PC-3 (cell line): ENCODE measurements around the gene ZSWIM4. TPM values are rescaled to one million over a fixed set of nuclear protein-coding genes. Genes with fewer than 3 reads are reported as not detected.

Experiments
- ATAC-seq: fragments of 200-7000 bp; cut with Tn5 transposase; 2 replicates; pipeline ENCODE4 v1.9.1; 2020; ENCODE audit warnings: mild to moderate bottlenecking, moderate library complexity
- BruUV-seq: library from RNA; stranded (reverse); fragments of 400-500 nt; replicated peaks from 2 replicates; lab custom pipeline; 2021; lab: Mats Ljungman, UMichigan
- CTCF ChIA-PET: fragments of 300-600 bp; sonication (Branson Sonifier 250); formaldehyde crosslinking; loops from one replicate; lab custom pipeline; 2022; ENCODE audit warnings: antibody characterized with exemption; lab: Charles Lee
- POLR2A ChIA-PET: fragments of 300-600 bp; sonication (Branson Sonifier 250); formaldehyde crosslinking; loops from one replicate; lab custom pipeline; 2022; ENCODE audit warnings: antibody characterized with exemption; ENCODE audit not compliant: unreplicated experiment; lab: Charles Lee
- DNase-seq: peaks from one replicate; pipeline ENCODE4 v3.0.0-alpha.2; 2015
- H2AFZ ChIP-seq: fragments of 300-600 bp; sonication (generic); 2 replicates; pipeline ENCODE4 v1.6.0; 2016; ENCODE audit warnings: antibody characterized with exemption, low read length
- H3F3A ChIP-seq: fragments of 300-600 bp; sonication (generic); one replicate; pipeline ENCODE4 v1.6.0; 2017; ENCODE audit warnings: antibody characterized with exemption, low read length, control low read depth, mild to moderate bottlenecking; ENCODE audit not compliant: unreplicated experiment
- H3K27ac ChIP-seq: fragments of 300-600 bp; sonication (generic); 2 replicates; pipeline ENCODE4 v1.5.1; 2016; ENCODE audit warnings: mild to moderate bottlenecking, low read length
- H3K27me3 ChIP-seq: fragments of 300-600 bp; sonication (generic); 2 replicates; pipeline ENCODE4 v1.6.1; 2016; ENCODE audit warnings: low read length, mixed read lengths
- H3K36me3 ChIP-seq: fragments of 300-600 bp; sonication (generic); 2 replicates; pipeline ENCODE4 v1.6.1; 2016; ENCODE audit warnings: low read depth, mixed run types, low read length, mixed read lengths
- H3K4me1 ChIP-seq: fragments of 300-600 bp; sonication (generic); 2 replicates; pipeline ENCODE4 v1.5.1; 2016; ENCODE audit warnings: low read length; ENCODE audit not compliant: insufficient read depth
- H3K4me2 ChIP-seq: fragments of 300-600 bp; sonication (generic); 2 replicates; pipeline ENCODE4 v1.6.0; 2016; ENCODE audit warnings: low read length
- H3K4me3 ChIP-seq: fragments of 300-600 bp; sonication (generic); 2 replicates; pipeline ENCODE4 v1.5.1; 2016; ENCODE audit warnings: mild to moderate bottlenecking, low read length, mixed read lengths
- H3K79me2 ChIP-seq: fragments of 300-600 bp; sonication (generic); 2 replicates; pipeline ENCODE4 v1.6.1; 2017; ENCODE audit warnings: low read length, mixed read lengths
- H3K9ac ChIP-seq: fragments of 300-600 bp; sonication (generic); 2 replicates; pipeline ENCODE4 v1.6.0; 2016; ENCODE audit warnings: mild to moderate bottlenecking, low read length
- H3K9me2 ChIP-seq: fragments of 300-600 bp; sonication (generic); replicated peaks from 2 replicates; pipeline ENCODE4 v1.6.1; 2016; ENCODE audit warnings: mixed run types, low read length, mixed read lengths
- H3K9me3 ChIP-seq: fragments of 300-600 bp; sonication (generic); 2 replicates; pipeline ENCODE4 v1.6.1; 2016; ENCODE audit warnings: low read length, mixed read lengths
- H4K20me1 ChIP-seq: fragments of 300-600 bp; sonication (generic); 2 replicates; pipeline ENCODE4 v1.6.1; 2016; ENCODE audit warnings: low read length, mixed read lengths
- EZH2 ChIP-seq: fragments of 300-600 bp; sonication (generic); IDR thresholded peaks from one replicate; pipeline ENCODE4 v1.6.1; 2017; ENCODE audit warnings: antibody characterized with exemption, mild to moderate bottlenecking, low read length; ENCODE audit not compliant: unreplicated experiment
- EZH2phosphoT487 ChIP-seq: fragments of 300-600 bp; sonication (generic); IDR thresholded peaks from 2 replicates; pipeline ENCODE4 v1.6.1; 2018; ENCODE audit warnings: mild to moderate bottlenecking, antibody characterized with exemption, low read length, borderline replicate concordance
- intact Hi-C: fragments of 100-400 bp; cut with micrococcal nuclease; formaldehyde crosslinking; loops from 2 replicates; pipeline ENCODE4 v1.9.0; 2023
- total RNA-seq: library from RNA; depleted of rRNA; stranded (reverse); fragments of >200 nt; gene quantifications from 2 replicates; pipeline ENCODE4 v1.2.3, GENCODE V29; 2014
- TF ChIP-seq, protein P1 (sequence below): fragments of 300-600 bp; sonication (generic); conservative IDR thresholded peaks from 2 replicates; pipeline ENCODE4 v1.5.1; 2017; ENCODE audit warnings: antibody characterized with exemption, low read depth, mild to moderate bottlenecking, low read length

Gene ZSWIM4
- total RNA-seq, 1 experiment from 2014 or later: 8.0 TPM

DNA sequence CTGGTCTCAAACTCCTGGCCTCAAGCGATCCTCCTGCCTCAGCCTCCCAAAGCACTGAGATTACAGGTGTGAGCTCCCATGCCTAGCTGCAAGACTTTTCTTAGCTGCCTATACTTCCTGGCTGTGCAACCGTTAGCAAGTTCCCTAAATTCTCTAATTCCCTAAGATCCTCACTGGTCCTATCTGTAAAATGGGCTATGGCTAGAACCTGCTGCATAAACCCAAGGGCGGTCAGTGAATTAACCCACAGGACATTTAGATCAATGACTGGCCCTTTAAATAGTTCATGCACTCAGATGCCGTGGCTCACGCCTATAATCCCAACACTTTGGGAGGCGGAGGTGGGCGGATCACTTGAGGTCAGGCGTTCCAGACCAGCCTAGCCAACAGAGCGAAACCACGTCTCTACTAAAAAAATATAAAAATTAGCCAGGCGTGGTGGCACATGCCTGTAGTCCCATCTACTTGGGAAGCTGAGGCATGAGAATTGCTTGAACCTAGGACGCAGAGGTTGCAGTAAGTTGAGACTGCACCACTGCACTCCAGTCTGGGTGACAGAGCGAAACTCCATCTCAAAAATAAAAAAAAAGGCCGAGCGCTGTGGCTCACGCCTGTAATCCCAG is 25.1 kb upstream of the ZSWIM4 start:
- Histone ChIP-seq H3K27me3 (no peaks in the 10 kb centered on the region), H3K9ac (no peak overlapping the region), H2AFZ (no peak overlapping the region), H3F3A (no peaks in the 10 kb centered on the region), H3K9me2 (no peaks in the 10 kb centered on the region), H4K20me1 (no peaks in the 10 kb centered on the region), H3K79me2 (peaks cover 25% of the 10 kb centered on the region), H3K4me2 (no peak overlapping the region), H3K4me3 (no peak overlapping the region), H3K27ac (no peak overlapping the region), H3K36me3 (peaks cover 22% of the 10 kb centered on the region; the same call in 1 of the 2 replicates), H3K4me1 (peaks cover 9% of the 10 kb centered on the region), H3K9me3 (no peaks in the 10 kb centered on the region)
- ATAC-seq: no peak
- CTCF ChIA-PET: no interaction called here
- no TSS peak for BruUV-seq
- intact Hi-C loops: no loop called here
- POLR2A ChIA-PET: interaction anchor here (0.6 kb wide), 1 partner anchor 23 kb away, joined by 4 read pairs; no protein-coding TSS in a partner anchor
- TF ChIP-seq EZH2phosphoT487 (no peak), EZH2 (no peak)
- TF ChIP-seq, protein P1, sequence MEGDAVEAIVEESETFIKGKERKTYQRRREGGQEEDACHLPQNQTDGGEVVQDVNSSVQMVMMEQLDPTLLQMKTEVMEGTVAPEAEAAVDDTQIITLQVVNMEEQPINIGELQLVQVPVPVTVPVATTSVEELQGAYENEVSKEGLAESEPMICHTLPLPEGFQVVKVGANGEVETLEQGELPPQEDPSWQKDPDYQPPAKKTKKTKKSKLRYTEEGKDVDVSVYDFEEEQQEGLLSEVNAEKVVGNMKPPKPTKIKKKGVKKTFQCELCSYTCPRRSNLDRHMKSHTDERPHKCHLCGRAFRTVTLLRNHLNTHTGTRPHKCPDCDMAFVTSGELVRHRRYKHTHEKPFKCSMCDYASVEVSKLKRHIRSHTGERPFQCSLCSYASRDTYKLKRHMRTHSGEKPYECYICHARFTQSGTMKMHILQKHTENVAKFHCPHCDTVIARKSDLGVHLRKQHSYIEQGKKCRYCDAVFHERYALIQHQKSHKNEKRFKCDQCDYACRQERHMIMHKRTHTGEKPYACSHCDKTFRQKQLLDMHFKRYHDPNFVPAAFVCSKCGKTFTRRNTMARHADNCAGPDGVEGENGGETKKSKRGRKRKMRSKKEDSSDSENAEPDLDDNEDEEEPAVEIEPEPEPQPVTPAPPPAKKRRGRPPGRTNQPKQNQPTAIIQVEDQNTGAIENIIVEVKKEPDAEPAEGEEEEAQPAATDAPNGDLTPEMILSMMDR: no peak
- DNase-seq: no peak

DNA sequence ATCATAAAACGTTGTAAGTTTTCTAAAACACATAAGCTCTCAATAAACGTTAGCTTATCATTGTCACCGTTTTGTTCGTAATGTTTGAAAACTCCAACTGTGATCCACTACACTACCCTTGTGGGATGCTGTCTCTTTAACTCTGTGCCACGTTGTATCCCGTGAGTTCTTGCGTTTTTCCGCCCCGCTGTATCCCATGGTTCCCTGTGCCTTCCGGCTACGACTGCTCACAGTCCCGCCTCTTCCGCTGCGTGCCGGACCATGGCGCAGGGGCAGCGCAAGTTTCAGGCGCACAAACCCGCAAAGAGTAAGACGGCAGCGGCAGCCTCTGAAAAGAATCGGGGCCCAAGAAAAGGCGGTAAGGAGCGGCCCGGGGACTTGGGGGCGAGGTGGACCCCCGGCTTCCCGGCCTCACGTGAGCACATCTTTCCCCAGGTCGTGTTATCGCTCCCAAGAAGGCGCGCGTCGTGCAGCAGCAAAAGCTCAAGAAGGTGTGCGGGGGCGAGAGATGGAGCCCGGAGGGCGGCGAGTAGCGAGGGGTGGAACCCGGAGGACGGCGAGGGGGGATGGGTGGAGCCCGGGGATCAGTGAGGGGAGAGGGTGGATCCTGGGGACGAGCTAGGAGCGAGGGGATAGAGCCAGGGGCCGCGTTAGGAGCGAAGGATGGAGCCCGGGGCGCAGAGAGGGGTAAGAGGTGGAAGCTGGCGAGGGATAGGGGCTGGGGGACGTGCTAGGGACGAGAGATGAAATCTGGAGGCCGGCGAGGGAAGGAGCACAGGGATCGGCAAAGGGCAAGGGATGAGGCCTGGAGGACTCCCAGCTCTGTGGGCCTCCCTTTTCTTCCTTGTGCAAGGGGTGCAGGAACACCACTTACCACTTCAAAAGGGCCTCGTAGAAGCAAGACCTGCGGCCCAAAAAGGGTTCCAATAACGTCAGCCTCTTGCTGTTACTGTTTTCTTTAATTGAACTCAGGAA is 20.7 kb upstream of the ZSWIM4 start, which contains the start of gene C19orf53:
C19orf53 (plus strand) TSS at position 240 of the 975 bp plus-strand sequence; CDS start at position 262, 22 bp downstream.
- BruUV-seq: TSS peak; percentile 92
- peak; percentile 99 for ATAC-seq
- CTCF ChIA-PET: interaction anchor here (0.6 kb wide), 1 partner anchor 9 kb away, joined by 3 read pairs; no protein-coding TSS in a partner anchor
- Histone ChIP-seq H3K4me1 (peaks cover 8% of the 10 kb centered on the region), H3K9me2 (no peaks in the 10 kb centered on the region), H3K4me2 (peak within 1 kb of the TSS; percentile 93), H4K20me1 (0 out of 2 replicates have a peak, but pooled peaks cover 3% of the 10 kb centered on the region), H3K9ac (peak within 1 kb of the TSS; percentile 92), H3F3A (no peaks in the 10 kb centered on the region), H3K4me3 (peak within 1 kb of the TSS; percentile 83), H3K9me3 (no peaks in the 10 kb centered on the region), H3K36me3 (peaks cover 36% of the 10 kb centered on the region), H2AFZ (peak within 1 kb of the TSS; percentile 75), H3K79me2 (peaks cover 27% of the 10 kb centered on the region), H3K27me3 (no peaks in the 10 kb centered on the region), H3K27ac (peak within 1 kb of the TSS; percentile 36)
- peak; percentile 96 for DNase-seq
- TF ChIP-seq, protein P1: no peak
- no peak for TF ChIP-seq EZH2
- TF ChIP-seq EZH2phosphoT487: no peak
- intact Hi-C loops: no loop called here
- POLR2A ChIA-PET: interaction anchor here (0.6 to 1.3 kb wide), 3 partner anchors 26 to 1558 kb away, joined by 3 to 9 read pairs (median 4); no protein-coding TSS in a partner anchor
